Measurements from ENCODE around the gene BUD13. TPM values are rescaled to one million over a fixed set of nuclear protein-coding genes. Genes with fewer than 3 reads are reported as not detected.

BUD13 gene
- total RNA-seq, 2 donors from 2014 or later: 12.2 to 16.0 TPM

DNA sequence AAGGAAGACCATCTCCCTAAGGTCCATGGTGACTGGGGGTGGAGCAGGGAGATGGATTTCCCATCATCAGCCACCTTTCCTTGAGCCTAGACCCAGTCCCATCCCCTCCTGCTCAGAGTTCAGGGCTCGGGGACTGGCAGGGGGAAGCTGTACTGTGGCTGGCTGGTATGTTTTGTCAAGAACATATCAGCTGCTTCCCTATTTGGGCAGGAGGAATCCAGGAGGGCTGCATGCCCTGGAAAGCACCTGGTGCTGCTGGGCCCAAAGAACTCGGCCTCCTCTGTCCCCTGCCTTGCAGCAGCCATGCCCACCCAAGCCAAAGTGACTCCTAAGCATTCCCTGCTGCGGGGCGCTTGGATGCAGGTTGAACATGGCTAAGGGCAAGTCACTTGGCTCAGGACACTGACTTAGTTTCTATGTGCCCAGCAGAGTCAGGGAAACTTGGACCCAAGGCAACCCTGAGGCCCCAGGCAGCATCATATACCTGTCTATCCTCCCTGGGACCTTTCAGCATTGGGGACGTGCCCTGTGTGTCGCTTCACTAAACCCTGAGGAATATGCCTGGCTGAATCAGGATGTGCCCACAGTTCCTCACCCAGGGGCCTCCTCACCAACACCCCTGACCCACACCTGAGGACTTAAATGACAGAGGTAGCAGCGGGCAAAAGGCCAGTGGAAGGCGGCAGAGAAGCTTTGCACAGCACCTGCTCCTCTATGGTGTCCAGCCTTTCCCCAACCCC, 43.1 kb downstream of the BUD13 start:
- 91% methylated on average over 8 of the region's 8 CpGs for WGBS
- Histone ChIP-seq H3K4me1 (replicated peaks) (no peaks in the 10 kb centered on the region), H3K4me3 (no peak overlapping the region), H3K9me3 (no peaks in the 10 kb centered on the region), H3K27me3 (replicated peaks; ENCODE audit: insufficient read depth) (peaks cover 1% of the 10 kb centered on the region), H3K27ac (no peak overlapping the region), H3K36me3 (no peaks in the 10 kb centered on the region)
- no peak for DNase-seq (ENCODE audit: low spot score)
- intact Hi-C loops (cut with DNase I): no loop called here
- TF ChIP-seq, protein P1, sequence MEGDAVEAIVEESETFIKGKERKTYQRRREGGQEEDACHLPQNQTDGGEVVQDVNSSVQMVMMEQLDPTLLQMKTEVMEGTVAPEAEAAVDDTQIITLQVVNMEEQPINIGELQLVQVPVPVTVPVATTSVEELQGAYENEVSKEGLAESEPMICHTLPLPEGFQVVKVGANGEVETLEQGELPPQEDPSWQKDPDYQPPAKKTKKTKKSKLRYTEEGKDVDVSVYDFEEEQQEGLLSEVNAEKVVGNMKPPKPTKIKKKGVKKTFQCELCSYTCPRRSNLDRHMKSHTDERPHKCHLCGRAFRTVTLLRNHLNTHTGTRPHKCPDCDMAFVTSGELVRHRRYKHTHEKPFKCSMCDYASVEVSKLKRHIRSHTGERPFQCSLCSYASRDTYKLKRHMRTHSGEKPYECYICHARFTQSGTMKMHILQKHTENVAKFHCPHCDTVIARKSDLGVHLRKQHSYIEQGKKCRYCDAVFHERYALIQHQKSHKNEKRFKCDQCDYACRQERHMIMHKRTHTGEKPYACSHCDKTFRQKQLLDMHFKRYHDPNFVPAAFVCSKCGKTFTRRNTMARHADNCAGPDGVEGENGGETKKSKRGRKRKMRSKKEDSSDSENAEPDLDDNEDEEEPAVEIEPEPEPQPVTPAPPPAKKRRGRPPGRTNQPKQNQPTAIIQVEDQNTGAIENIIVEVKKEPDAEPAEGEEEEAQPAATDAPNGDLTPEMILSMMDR (IDR thresholded peaks at IDR 0.05): no peak
- no peak for TF ChIP-seq POLR2AphosphoS5 (IDR thresholded peaks at IDR 0.05)
- TF ChIP-seq POLR2A (IDR thresholded peaks at IDR 0.05): no peak

DNA sequence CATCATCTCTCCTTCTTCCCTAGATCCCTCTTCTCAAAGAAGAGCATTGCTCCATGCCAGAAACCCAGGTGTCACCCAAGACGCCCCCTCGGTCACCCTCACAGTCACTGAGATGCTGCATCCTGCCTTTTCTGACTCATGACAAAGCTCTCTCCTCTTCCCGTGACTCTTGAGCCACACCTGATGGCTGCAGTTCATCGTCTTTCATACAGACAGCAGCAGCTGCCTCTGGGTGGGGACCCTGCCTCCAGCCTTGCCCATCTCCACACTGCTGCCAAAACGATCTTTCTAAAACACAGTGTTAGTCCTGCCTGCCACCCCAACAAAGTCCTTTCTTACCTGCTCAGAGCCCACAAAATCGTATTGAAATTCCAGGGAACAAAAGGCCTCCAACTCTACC, 44.8 kb downstream of the BUD13 start:
- no peak for DNase-seq (ENCODE audit: low spot score)
- no peaks in the 10 kb centered on the region for H3K36me3 ChIP-seq
- WGBS: 71% methylated on average over 6 of the region's 6 CpGs
- H3K27ac ChIP-seq: no peak overlapping the region
- H3K4me1 ChIP-seq (replicated peaks): no peaks in the 10 kb centered on the region
- intact Hi-C loops (cut with DNase I): no loop called here
- H3K27me3 ChIP-seq (replicated peaks; ENCODE audit: insufficient read depth): peaks cover 1% of the 10 kb centered on the region
- H3K9me3 ChIP-seq: no peaks in the 10 kb centered on the region
- TF ChIP-seq, protein P1 (IDR thresholded peaks at IDR 0.05): no peak
- no peak for TF ChIP-seq POLR2A (IDR thresholded peaks at IDR 0.05)
- no peak for TF ChIP-seq POLR2AphosphoS5 (IDR thresholded peaks at IDR 0.05)
- H3K4me3 ChIP-seq: no peak overlapping the region

DNA sequence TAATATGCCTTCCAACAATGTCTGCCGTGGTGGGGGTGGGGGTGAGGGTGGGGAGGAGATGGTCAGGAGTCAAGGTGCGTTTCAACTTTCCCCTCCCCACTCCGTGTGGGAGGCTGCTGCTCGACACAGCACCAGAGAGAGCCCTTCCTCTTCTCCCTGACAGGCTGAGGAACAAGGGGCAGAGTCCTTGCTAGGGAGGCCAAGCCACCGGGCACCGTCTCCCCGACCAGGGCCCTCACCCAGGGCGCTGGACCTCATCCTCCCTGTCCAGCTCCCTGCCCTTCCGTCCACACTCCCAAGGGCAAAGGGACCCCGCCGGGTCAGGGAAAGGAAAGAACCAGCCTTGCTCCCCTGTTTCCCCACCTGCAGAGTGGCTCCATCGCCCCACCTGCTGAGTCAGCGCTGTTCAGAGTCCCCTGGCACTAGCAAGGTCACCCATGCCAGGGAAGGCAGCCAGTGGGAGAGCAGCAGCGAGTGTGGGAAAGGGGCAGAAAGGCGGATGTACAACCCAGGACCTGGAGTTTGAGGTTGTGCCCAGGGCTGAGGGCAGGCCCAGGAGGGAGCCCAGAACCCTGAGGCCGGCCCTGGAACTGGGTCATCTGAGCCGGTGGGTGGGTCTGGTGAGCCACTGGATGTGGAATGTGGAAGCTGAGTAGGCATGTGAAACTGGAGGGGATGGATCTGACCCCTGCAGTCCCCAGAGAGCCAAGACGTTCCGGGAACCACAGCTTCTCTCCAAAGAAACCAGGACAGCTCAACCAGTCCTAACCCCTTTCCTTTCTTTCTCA, 47.2 kb downstream of the BUD13 start:
- no peaks in the 10 kb centered on the region for H3K9me3 ChIP-seq
- 66% methylated on average over 19 of the region's 19 CpGs for WGBS
- H3K4me1 ChIP-seq (replicated peaks): no peaks in the 10 kb centered on the region
- H3K27ac ChIP-seq: no peak overlapping the region
- no peak for TF ChIP-seq POLR2AphosphoS5 (IDR thresholded peaks at IDR 0.05)
- TF ChIP-seq, protein P1 (IDR thresholded peaks at IDR 0.05): no peak
- TF ChIP-seq POLR2A (IDR thresholded peaks at IDR 0.05): no peak
- peaks cover 1% of the 10 kb centered on the region for H3K27me3 ChIP-seq (replicated peaks; ENCODE audit: insufficient read depth)
- intact Hi-C loops (cut with DNase I): no loop called here
- no peaks in the 10 kb centered on the region for H3K36me3 ChIP-seq
- DNase-seq (ENCODE audit: low spot score): no peak
- no peak overlapping the region for H3K4me3 ChIP-seq

DNA sequence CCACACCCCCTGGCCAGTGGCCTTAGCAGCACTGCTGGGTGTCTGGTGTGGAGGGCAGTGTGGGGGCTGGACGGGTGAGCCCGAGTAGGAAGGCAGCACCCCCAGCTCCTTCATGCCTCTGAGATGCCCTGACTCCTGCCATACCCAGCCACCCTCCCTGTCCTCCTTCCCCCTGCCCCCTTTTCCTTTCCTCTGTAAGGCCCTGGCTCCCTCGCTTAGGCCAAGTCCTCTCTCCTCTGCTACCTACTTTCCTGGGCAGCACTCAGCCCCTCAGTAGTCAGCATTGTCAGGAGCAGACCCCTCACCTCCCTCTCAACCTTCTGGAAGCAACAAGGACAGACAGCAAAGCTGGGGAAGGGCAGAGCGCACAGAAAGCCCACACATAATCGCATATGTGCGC, 48.0 kb downstream of the BUD13 start:
- no peaks in the 10 kb centered on the region for H3K36me3 ChIP-seq
- TF ChIP-seq POLR2AphosphoS5 (IDR thresholded peaks at IDR 0.05) (no peak), POLR2A (IDR thresholded peaks at IDR 0.05) (no peak)
- TF ChIP-seq, protein P1 (IDR thresholded peaks at IDR 0.05): no peak
- 91% methylated on average over 6 of the region's 6 CpGs for WGBS
- no peak overlapping the region for H3K27ac ChIP-seq
- no peak for DNase-seq (ENCODE audit: low spot score)
- no peak overlapping the region for H3K4me3 ChIP-seq
- H3K9me3 ChIP-seq: no peaks in the 10 kb centered on the region
- no peaks in the 10 kb centered on the region for H3K4me1 ChIP-seq (replicated peaks)
- H3K27me3 ChIP-seq (replicated peaks; ENCODE audit: insufficient read depth): peaks cover 1% of the 10 kb centered on the region
- intact Hi-C loops (cut with DNase I): no loop called here
